GM21717 (cell line): ENCODE data around the gene OR10AD1.

ENCODE experiments used
- ATAC-seq: cut with Tn5 transposase; IDR thresholded peaks from one replicate; pipeline ENCODE4 v1.9.1; 2021; ENCODE audit warnings: mild to moderate bottlenecking, moderate library complexity; ENCODE audit not compliant: unreplicated experiment

OR10AD1 gene

DNA sequence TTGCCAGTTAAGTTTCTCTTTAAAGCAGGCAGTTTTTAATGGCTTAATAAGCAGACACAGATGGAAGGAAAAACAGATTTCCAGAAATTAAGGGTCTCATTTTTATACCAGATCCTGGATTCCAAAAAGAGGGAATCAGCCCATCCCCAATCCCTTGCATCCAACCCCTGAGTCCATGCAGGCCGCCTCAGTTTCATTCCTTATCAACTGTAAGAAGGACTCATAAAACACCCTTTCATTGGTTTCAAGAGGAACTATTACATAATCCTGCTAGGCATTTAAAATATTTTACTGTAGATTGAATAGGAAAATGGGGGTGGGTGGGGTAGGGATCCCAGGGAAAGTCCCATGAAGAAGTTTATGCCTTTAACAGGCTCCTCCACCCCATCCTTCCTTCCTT is 10.2 kb downstream of the OR10AD1 start:
- no peak for ATAC-seq

DNA sequence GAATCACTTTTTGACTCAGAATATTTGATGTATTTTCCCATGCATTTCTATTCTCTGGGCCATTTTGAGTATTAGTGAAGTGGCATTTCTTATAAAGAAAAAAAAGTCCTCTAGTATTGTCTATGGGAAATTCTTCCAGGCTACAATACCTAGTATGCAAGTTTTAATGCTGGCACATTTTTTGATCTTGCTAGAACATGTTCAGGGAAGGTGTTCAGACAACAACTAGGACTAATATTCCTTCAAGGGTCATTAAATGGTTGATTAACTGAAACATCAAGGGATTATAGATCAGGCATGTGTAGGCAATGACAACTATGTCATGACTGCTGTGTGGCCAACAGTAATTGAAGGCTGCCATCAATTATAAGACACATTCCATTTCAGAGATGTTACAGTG is 12.0 kb downstream of the OR10AD1 start:
- ATAC-seq = no peak

DNA sequence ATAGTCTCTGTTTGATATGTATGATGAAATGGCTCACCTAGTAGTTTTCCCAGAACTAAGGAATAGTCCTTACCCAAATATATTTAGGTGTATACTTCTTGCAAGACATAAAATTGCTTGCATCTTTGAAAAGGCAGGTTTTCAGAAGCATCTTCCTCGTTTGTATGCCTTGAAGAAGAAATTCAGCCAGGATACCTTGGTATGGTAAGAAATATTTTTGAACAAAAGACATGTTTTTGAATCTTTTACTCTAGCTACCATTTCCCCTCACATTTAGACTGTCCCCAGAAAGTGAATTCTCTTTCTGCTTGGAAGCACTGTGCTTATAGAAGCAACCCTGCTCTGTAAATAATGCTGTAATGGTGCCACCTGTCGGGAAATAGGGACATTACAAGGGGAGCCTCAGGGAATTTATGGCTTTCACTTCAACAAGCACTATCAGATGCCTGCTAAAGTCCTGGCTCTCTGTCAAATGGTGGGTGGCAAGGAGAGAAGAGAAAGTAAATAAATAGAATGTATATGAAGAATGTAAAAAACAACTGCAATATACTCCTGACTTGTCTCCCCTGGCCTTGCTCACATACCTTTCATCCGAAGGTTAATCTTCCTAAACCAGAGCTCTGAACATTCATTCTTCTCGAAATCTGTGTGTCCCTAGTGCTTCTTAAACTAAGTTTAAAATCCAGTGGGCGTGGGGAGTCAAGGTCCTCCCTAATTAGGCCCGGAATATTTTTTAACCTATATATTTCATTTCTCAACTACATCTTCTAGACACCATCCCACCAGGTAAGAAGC is 13.6 kb downstream of the OR10AD1 start:
- no peak for ATAC-seq

DNA sequence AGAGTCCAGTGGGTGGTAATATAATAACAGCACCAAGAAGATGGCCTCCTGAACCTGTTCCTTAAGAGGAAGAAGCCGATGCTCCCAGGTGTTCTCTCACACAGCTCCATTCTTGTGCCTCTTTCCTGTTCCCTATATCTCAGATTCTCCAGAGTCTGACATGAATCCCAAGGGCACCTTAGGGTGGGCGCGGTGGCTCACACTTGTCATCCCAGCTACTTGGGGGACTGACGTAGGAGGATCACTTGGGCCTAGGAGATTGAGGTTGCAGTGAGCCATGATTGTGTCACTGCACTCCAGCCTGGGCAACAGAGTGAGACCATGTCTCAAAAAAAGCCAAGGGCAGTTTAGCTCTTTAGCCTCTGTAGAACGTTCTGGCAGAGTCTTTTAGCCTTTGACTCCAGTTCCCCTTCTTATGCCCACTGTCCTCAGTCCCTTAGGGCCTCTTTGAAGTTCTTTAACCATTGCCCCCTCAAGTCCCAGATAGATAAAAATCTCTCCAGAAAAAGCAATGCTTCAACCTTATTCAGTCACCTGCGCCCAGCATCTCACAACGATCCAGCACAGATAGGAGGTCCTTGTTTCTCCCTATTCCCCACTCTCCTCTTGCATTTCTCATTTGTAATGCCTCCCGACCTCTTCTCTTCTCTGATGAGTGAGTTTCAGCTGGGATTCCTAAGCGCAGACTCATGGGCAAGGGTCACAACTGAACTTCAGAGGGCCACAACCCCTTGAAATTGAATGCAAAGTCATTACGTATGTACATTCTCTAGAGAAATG is 15.0 kb downstream of the OR10AD1 start:
- no peak for ATAC-seq

DNA sequence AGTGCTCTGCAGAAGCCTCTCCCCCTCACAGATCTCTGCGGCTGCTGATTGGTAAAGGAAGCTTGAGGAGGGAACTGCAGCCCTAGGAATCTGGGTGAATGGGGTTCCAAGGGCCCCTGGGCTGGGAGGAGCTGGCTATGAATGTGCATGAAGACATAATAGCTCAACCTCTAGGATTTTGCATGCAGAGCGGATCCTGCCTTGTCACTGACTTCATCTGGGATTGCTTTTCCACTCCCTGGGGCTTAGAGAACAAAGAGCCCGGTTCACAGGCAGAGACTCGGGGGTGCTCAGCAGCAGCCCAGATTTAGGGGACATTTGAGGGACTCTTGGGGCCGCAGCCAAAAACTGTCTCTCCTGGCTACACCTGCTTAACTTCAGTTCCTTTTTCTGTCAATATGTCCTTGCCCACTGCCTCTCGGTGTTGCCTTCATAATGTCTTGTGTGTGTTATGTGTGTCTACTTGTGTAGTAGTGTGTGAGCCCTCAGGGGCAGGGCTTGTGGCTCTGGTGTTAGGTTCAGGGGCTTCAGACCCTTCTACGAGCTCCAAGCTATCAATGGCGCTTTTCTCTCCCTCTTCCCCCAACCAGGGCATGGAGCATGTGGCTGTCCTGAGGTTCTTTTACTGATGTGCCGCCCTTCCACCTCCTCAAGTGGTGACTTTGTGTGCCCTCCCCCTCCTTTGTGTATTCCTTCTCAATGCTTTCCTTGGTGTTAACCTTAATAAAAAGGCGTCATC is 17.7 kb downstream of the OR10AD1 start:
- ATAC-seq = no peak

DNA sequence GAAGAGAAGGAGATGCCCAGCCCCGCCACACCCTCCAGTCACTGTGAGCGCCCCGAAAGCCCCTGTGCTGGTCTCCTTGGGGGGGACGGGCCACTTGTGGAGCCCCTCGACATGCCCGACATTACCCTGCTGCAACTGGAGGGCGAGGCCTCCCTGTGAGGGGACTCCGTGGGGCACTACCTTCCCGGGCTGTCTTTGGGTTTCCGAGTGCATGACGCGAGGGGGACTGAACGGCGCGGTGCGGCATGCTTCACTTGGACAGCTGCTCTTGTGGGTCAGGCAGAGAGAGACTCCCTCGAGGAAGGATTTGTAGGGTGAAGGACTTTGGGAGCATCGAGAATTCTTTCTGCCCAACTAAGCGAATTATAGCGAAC is 18.6 kb downstream of the OR10AD1 start:
- ATAC-seq = no peak

DNA sequence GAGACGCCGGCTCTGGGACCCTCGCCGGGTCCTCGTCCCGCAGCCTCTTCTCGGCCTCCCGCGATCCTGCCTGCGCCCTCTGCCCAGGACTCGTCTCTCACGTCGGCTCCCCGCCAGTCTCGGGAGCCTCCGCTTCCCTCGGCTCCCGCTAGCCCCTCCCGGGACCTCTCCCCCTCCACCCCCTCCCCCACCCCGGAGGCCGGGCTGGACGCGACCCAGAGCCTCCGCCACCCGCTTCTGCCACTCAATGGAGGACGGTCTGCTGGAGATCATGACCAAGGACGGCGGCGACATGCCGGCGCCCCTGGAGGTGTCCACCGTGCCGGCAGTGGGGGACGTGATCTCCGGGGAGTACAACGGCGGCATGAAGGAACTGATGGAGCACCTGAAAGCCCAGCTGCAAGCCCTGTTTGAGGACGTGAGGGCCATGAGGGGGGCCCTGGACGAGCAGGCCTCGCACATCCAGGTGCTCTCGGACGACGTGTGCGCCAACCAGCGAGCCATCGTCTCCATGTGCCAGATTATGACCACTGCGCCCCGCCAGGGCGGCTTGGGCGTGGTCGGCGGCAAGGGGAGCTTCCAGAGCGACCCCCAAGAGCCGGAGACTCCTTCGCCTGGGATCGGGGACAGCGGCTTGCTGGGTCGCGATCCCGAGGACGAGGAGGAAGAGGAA is 19.1 kb downstream of the OR10AD1 start:
- ATAC-seq = no peak

DNA sequence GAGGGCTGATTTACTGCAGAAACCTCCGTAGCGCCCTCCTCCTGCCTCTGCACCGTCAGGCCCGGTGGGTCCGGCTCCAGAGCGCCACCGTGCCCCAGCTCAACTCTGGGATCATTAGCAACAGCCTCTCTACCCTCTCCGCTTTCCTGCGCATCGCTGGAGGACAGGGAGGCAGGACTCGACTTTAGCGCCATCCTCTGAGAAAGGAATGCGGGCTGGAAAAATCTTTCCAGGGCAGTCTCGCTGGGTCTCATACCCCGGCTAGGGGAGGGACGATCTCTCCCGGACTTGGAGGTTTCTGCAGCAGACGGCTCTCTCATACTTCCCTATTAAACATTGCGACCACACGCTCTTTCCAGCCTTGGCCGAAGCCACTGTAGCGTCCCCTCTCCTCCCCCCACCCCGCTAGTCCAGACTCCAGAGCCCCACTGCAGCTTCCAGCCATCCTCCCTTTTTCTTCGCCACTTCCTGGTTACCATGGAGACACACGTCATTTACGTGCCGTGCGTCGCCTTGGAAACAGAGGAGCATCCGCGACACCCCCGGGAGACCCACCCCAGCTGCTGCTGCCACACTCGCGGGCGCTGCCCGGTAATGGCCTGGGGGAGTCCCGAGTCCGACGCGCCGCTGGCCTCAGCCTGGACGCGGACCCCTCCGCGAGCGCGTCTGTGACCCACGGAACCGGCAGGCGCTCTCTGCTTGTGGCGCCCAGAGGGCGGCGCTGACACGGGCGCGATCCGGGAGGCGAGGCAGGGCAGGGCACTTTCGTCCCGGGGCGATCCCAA is 19.8 kb downstream of the OR10AD1 start, which contains the start of gene CCDC184:
Gene CCDC184, plus strand, starts transcription at position 554 of the 785 bp plus-strand sequence. CDS start 479 bp downstream, outside the sequence.
- peak; percentile 71 for ATAC-seq

DNA sequence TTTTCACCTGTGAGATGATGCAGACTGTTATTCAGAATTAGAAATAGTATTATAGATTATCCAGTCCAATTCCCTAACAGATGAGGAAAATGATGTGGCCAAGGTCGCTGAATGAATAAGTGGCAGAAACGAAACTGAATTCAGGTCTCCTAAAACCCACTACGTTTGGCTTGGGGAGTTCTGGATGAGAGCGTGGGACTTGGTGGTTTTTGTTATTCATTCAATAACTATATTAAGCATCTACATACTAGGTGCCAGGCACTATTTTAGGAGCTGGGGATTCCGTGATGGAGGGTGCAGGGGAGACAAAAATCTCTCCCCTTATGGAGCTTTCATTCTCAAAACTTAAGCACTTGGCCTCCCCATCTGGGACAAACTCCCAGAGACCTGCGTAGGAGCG is 20.5 kb downstream of the OR10AD1 start:
- ATAC-seq = peak; percentile 13

DNA sequence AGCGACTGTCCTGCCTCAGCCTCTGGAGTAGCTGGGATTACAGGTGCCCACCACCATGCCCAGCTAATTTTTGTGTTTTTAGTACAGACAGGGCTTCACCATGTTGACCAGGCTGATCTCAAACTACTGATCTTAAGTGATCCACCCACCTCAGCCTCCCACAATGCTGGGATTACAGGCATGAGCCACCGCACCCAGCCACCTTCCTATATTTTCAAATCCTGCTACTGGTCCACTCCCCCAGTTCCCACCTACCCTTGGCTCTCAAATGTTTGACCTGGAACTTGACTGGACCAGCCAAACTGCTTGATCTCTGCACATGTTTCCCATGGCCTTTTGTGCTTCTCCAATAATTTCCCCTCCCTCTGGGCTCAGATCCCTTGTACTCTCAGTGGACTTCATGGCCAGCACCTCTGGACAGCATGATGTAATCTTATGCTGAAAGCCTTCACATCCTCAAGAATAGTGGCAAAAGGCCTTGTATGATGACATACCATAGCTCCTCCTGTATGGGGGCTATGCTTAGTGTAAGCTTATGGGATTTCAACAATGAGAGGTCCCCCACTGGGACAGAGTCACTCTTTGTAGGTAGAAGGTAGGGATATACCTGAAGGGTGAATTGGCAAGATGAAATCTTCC is 22.1 kb downstream of the OR10AD1 start:
- no peak for ATAC-seq

DNA sequence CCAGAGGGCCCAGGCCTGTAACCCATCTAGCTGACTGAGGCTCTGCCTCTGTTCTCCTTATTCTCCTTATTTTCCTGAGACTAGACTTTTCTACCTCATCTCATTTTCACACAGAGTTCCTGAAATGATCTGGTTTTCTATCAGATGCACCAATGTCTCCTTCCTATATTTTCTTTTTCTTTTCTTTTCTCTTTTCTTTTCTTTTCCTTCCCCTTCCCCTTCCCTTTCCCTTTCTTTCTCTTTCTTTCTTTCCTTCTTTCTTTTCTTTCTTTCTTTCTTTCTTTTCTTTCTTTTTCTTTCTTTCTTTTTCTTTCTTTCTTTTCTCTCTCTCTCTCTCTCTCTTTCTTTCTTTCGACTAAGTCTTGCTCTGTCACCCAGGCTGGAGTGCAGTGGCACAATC is 22.7 kb downstream of the OR10AD1 start:
- no peak for ATAC-seq

DNA sequence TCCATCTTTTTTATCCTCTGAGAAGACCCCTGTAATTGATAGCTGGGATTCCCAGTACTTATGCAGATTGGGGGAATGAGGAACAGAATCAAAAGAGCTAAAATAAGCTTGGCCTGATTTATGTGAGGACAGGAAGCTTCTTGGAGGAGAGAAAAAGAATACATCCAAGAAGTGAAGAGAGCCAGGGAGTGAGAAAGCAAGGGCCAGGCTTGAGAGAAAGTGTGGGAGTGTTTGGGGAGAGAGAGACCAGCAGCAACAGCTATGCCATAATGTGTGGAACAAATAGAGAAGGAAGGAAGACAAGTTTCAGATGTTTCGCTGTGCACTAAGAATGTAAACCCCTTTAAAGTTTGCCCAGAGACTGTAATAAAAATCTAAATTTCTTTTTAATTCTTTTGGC is 23.6 kb downstream of the OR10AD1 start:
- no peak for ATAC-seq

DNA sequence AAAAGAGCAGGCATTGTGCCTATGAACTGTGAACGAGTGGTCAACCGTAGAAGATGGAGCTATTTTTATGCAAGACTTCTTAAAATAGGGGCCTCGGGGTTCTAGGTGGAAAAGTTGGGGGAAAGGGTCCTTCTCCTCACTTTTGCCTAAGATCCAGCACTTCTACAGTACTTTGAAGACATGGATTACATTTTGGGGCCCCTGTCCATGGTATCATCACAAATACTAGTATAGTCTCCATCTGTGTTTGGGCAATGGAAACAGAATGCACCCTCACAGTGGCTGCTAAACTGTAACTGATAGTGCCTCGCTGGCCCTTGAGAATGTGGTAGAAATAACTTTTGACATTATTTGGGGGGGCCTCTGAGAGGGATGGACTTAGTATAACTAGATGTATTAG is 25.1 kb downstream of the OR10AD1 start:
- no peak for ATAC-seq

DNA sequence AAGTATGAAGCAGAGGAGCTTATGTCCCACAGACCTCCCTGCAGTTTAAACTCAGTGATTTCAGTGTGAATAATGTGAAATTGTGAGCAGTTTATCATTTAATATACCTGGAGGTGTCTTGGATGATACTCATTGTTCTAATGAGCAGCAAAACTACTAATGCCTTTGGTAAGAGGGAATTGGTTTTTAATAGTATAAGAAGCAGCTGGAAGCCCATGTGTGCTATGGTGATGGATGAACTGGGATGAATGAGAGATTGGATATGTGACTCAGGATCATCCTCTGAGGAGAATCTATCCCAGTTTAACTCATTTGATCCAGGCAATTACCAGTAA is 26.7 kb downstream of the OR10AD1 start:
- no peak for ATAC-seq

DNA sequence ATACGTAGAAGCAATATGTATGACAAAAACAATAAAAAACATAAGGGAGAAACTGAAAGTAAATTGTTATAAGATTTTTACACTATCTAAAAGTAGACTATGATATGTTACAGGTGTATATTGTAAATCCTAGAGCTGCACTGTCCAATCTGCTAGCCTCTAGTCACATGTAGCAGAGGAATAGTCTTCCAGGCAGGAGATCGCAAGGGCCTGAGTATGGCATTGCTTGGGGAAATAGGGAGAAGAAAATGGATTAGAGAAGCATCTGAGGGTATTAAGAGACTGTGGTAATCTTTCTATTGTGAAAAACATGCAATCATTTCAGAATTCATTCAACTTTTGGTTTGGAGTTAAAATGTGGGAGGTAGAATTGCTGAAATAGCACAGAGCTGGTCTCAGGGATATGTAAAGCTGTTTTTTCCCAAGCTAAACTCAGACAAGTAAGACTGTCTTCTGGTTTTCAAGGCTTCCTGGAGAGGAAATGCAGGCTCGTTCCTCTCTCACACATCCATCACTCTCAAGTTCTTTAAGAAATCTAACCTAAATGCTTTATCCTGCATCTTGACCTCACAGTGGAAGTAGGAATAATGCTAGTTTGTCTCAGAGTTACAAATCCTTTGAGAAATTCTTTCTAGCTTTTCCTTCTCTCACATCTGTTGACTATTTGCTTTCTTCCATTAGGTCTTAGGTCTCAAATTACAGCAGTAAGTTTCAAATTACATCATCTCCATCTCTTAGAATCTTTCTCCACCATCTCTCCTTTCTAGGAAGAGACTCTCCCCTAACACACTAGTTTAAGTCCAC is 27.3 kb downstream of the OR10AD1 start:
- ATAC-seq = no peak

DNA sequence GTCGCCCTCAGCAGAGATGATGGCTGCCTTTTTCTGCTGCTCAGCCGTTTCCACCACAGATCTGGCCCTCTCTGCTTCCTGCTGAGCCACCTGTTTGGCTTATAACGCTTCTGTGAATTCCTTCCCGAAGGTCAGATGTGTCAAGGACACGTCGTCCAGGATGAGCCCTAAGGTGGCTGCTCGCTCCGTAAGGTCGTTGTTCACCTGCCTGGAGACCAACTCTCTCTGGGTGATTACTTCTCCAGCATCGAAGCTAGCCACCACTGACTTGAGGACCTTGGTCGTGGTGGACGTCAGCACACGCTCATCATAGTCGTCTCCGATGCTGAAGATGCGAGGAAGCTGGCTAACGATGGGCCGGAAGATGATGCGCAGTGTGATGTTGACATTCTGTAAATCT is 34.1 kb downstream of the OR10AD1 start:
- no peak for ATAC-seq

DNA sequence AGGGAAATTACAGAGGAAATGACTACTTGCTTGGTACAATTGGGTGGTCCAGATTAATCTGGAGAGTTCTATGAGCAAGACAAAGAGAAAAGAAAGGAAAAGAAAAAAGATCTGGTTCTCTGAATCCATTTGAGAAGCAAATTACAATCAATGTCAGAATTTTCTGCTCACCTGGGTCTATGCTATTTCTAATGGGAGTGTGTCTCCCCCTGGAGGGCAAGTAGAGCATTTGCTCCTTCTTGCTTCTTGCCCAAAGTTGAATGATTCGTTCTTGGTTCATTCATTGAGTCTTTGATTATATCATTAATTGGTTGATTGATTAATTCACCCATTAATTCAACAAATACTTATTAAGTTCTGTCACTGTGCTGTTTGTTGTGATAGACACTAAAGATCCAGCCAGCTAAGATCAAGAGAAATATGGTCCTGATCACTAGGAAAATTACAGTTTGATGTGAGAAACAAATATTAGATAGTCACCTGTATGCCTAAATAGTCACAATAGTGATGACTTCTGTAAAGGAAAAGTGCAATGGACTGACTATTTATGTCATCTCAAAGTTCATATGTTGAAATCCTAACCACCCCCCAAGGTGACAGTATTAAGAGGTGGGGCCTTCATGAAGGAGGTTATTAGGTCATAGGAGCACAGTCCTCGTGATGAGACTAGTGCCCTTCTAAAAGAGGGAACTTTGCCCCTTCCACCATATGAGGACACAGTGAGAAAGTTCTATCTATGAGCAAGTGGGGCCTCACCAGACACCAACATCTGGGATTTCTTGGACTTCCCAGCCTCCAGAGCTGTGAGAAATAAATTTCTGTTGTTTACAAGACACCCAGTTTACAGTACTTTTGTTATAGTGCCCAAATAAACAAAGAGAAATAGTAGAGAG is 37.8 kb downstream of the OR10AD1 start:
- ATAC-seq = no peak

DNA sequence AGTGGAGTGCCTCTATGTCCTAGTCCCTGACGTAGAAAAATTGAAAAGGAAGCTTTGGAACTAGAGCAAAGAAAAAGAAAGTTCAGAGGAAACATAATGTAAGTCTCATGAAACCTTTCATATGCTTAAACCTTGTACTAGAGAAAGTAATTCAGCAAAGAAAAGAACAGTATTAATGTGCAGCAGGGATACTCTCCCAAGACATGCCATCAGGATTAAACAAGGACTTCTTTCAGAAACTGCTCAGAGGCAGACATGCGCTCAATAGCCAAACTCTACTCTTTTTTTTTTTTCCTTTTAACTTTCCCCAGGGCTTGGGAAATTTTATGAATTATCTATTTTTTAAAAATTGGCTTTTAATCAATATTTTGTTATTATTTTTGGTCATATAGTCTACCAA is 38.6 kb downstream of the OR10AD1 start:
- ATAC-seq = no peak
